OCI-LY1 (cell line): ENCODE data around the gene PRR16.
"Not testable (repeated sequence)": the region's sequence is repeated elsewhere in the genome, so short reads cannot be mapped to it uniquely, and the experiment has no call there.

Source experiments
- H2AFZ ChIP-seq: fragments of 200-600 bp; sonication (generic), shearing (Covaris generic); 2 replicates; pipeline ENCODE4 v1.6.0; 2014; ENCODE audit warnings: antibody characterized with exemption, mild to moderate bottlenecking, low read length
- H3F3A ChIP-seq: fragments of 200-600 bp; sonication (generic), shearing (Covaris generic); 2 replicates; pipeline ENCODE4 v1.6.0; 2014; ENCODE audit warnings: mild to moderate bottlenecking, antibody characterized with exemption, low read length, moderate library complexity; ENCODE audit not compliant: insufficient read depth
- H3K27ac ChIP-seq: fragments of 200-600 bp; sonication (generic); 2 replicates; pipeline ENCODE4 v1.5.1; 2014; ENCODE audit warnings: low read length, mixed run types, mild to moderate bottlenecking, low read depth; ENCODE audit not compliant: poor library complexity, severe bottlenecking
- H3K27me3 ChIP-seq: fragments of 200-600 bp; sonication (generic); 2 replicates; pipeline ENCODE4 v1.6.0; 2014; ENCODE audit warnings: antibody characterized with exemption, mild to moderate bottlenecking, low read length, moderate library complexity; ENCODE audit not compliant: insufficient read depth
- H3K36me3 ChIP-seq: fragments of 200-600 bp; sonication (generic); 2 replicates; pipeline ENCODE4 v1.6.1; 2014; ENCODE audit warnings: mild to moderate bottlenecking, antibody characterized with exemption, low read length, moderate library complexity, mixed read lengths; ENCODE audit not compliant: insufficient read depth
- H3K4me1 ChIP-seq: fragments of 200-600 bp; sonication (generic); 2 replicates; pipeline ENCODE4 v1.5.1; 2014; ENCODE audit warnings: mild to moderate bottlenecking, low read length, moderate library complexity; ENCODE audit not compliant: insufficient read depth, severe bottlenecking
- H3K4me2 ChIP-seq: fragments of 200-600 bp; sonication (generic), shearing (Covaris generic); 2 replicates; pipeline ENCODE4 v1.6.1; 2014; ENCODE audit warnings: low read length
- H3K4me3 ChIP-seq: fragments of 200-600 bp; sonication (generic); 2 replicates; pipeline ENCODE4 v1.5.1; 2014; ENCODE audit warnings: low read length, low read depth, mild to moderate bottlenecking, mixed read lengths; ENCODE audit not compliant: poor library complexity, severe bottlenecking
- H3K79me2 ChIP-seq: fragments of 200-600 bp; shearing (Covaris generic); 2 replicates; pipeline ENCODE4 v1.6.1; 2016; ENCODE audit warnings: mixed run types, low read length, mixed read lengths; ENCODE audit not compliant: insufficient read depth
- H3K9ac ChIP-seq: fragments of 200-600 bp; sonication (generic), shearing (Covaris generic); 2 replicates; pipeline ENCODE4 v1.6.1; 2014; ENCODE audit warnings: mild to moderate bottlenecking, low read length, mixed read lengths
- H3K9me2 ChIP-seq: fragments of 200-600 bp; sonication (generic), shearing (Covaris generic); 2 replicates; pipeline ENCODE4 v1.6.1; 2014; ENCODE audit warnings: low read depth, mild to moderate bottlenecking, low read length, mixed read lengths
- H3K9me3 ChIP-seq: fragments of 200-600 bp; shearing (Covaris generic); 2 replicates; pipeline ENCODE4 v1.6.1; 2014; ENCODE audit warnings: low read length, mixed read lengths
- H4K20me1 ChIP-seq: fragments of 200-600 bp; sonication (generic), shearing (Covaris generic); 2 replicates; pipeline ENCODE4 v1.6.0; 2016; ENCODE audit warnings: mild to moderate bottlenecking, low read length; ENCODE audit not compliant: insufficient read depth
- CTCF ChIP-seq: fragments of 200-600 bp; sonication (generic), shearing (Covaris generic); IDR thresholded peaks from 2 replicates; pipeline ENCODE4 v1.5.1; 2017; ENCODE audit warnings: mild to moderate bottlenecking, antibody characterized with exemption, low read length, moderate library complexity, mixed read lengths
- EZH2 ChIP-seq: fragments of 200-600 bp; sonication (generic), shearing (Covaris generic); IDR thresholded peaks from 2 replicates; pipeline ENCODE4 v1.8.0; 2017; ENCODE audit warnings: borderline replicate concordance, mixed run types, mild to moderate bottlenecking, antibody characterized with exemption, low read length, moderate library complexity, mixed read lengths

The PRR16 gene

GRCh38 chr5:120695368-120695880, 231.3 kb downstream of the PRR16 start:
- no peaks in the 10 kb centered on the region for H3K79me2 ChIP-seq
- H3K27ac ChIP-seq: no peak overlapping the region
- no peaks in the 10 kb centered on the region for H3K27me3 ChIP-seq
- TF ChIP-seq CTCF: no peak
- TF ChIP-seq EZH2: no peak
- H3K4me1 ChIP-seq: no peaks in the 10 kb centered on the region
- no peaks in the 10 kb centered on the region for H3K36me3 ChIP-seq
- H3K9me3 ChIP-seq: no peaks in the 10 kb centered on the region
- no peaks in the 10 kb centered on the region for H3K9me2 ChIP-seq
- H2AFZ ChIP-seq: no peak overlapping the region
- no peak overlapping the region for H3K9ac ChIP-seq
- no peaks in the 10 kb centered on the region for H4K20me1 ChIP-seq
- H3K4me3 ChIP-seq: no peak overlapping the region
- H3K4me2 ChIP-seq: no peak overlapping the region
- H3F3A ChIP-seq: no peaks in the 10 kb centered on the region

GRCh38 chr5:120697147-120697546, 233.0 kb downstream of the PRR16 start:
- no peaks in the 10 kb centered on the region for H4K20me1 ChIP-seq
- no peak overlapping the region for H3K4me2 ChIP-seq
- H3K9me2 ChIP-seq: no peaks in the 10 kb centered on the region
- H3K9me3 ChIP-seq: no peaks in the 10 kb centered on the region
- H3K27me3 ChIP-seq: no peaks in the 10 kb centered on the region
- H3K36me3 ChIP-seq: no peaks in the 10 kb centered on the region
- no peak overlapping the region for H3K4me3 ChIP-seq
- TF ChIP-seq EZH2 (no peak), CTCF (no peak)
- H3K79me2 ChIP-seq: no peaks in the 10 kb centered on the region
- no peaks in the 10 kb centered on the region for H3F3A ChIP-seq
- H2AFZ ChIP-seq: no peak overlapping the region
- no peaks in the 10 kb centered on the region for H3K4me1 ChIP-seq
- H3K27ac ChIP-seq: no peak overlapping the region
- H3K9ac ChIP-seq: no peak overlapping the region

- H2AFZ ChIP-seq, H3F3A ChIP-seq, H3K79me2 ChIP-seq, H3K4me1 ChIP-seq, H3K27me3 ChIP-seq, H3K36me3 ChIP-seq, H4K20me1 ChIP-seq, H3K9me3 ChIP-seq, H3K4me3 ChIP-seq, H3K4me2 ChIP-seq, H3K27ac ChIP-seq, H3K9me2 ChIP-seq, H3K9ac ChIP-seq: not testable (repeated sequence)
Observed at GRCh38 chr5:120697670-120698327, 233.7 kb downstream of the PRR16 start.

- not testable (repeated sequence) for H3K9ac ChIP-seq, H3K9me2 ChIP-seq, H3K4me3 ChIP-seq, H3K4me2 ChIP-seq, H4K20me1 ChIP-seq, H3K9me3 ChIP-seq, H3K79me2 ChIP-seq, H3K27me3 ChIP-seq, H3K27ac ChIP-seq, H2AFZ ChIP-seq, H3K4me1 ChIP-seq, H3K36me3 ChIP-seq, H3F3A ChIP-seq
Observed at GRCh38 chr5:120700653-120701052, 236.6 kb downstream of the PRR16 start.

- H3K9me2 ChIP-seq, H3K4me3 ChIP-seq, H3K36me3 ChIP-seq, H2AFZ ChIP-seq, H3K4me1 ChIP-seq, H4K20me1 ChIP-seq, H3K9ac ChIP-seq, H3F3A ChIP-seq, H3K9me3 ChIP-seq, H3K4me2 ChIP-seq, H3K27me3 ChIP-seq, H3K79me2 ChIP-seq, H3K27ac ChIP-seq: not testable (repeated sequence)
Observed at GRCh38 chr5:120702817-120703538, 238.9 kb downstream of the PRR16 start.
